Ovary (tissue), 9 donors: ENCODE measurements around the gene ME2. TPM values are rescaled to one million over a fixed set of nuclear protein-coding genes. Genes with fewer than 3 reads are reported as not detected.

Source experiments
- DNase-seq, 5 donors: peaks; one replicate each; pipeline ENCODE4 v3.0.0-alpha.2; 2019 to 2020
- H3K27ac ChIP-seq, 2 donors: fragments of 200-600 bp; one replicate each; pipeline versions ENCODE4 v1.5.1 to v1.8.0; 2019 to 2022
- H3K27me3 ChIP-seq: fragments of 200-600 bp; one replicate; pipeline ENCODE4 v1.8.0; 2022
- H3K36me3 ChIP-seq: fragments of 200-600 bp; sonication (generic); one replicate; pipeline ENCODE4 v1.5.1; 2019
- H3K4me1 ChIP-seq: one replicate; pipeline ENCODE4 v1.8.1; 2013; ENCODE audit warnings: mild to moderate bottlenecking, moderate library complexity; ENCODE audit not compliant: insufficient read depth
- H3K4me3 ChIP-seq: fragments of 200-600 bp; sonication (generic); one replicate; pipeline ENCODE4 v1.5.1; 2017
- H3K9me3 ChIP-seq, 2 donors: fragments of 200-600 bp in 1 of 2; sonication (generic) in 1 of 2; one replicate each; pipeline versions ENCODE4 v1.5.1 to v1.8.1; 2013 to 2019; ENCODE audit warnings: mild to moderate bottlenecking in 1 of 2, moderate library complexity in 1 of 2
- CTCF ChIP-seq, 3 donors: fragments of 450-650 bp in 2 of 3; fragments of 200-600 bp in 1 of 3; IDR thresholded peaks; one replicate each; pipeline versions ENCODE4 v1.5.1 to v1.8.0; 2016 to 2022; ENCODE audit warnings: antibody characterized with exemption in 3 of 3, mild to moderate bottlenecking in 1 of 3
- EP300 ChIP-seq: sonication (generic); formaldehyde crosslinking; IDR thresholded peaks from one replicate; pipeline ENCODE4 v1.6.1; 2017; ENCODE audit warnings: antibody characterized with exemption
- POLR2A ChIP-seq: fragments of 450-650 bp; IDR thresholded peaks from one replicate; pipeline ENCODE4 v1.6.1; 2017; ENCODE audit warnings: antibody characterized with exemption, mild to moderate bottlenecking, moderate library complexity
- WGBS, 3 donors: extraction: QIAGEN DNeasy Blood & Tissue Kit in 1 of 3; methylation state at CpG; one replicate each; pipeline versions ENCODE4 v1.1.5 to v1.1.7; 2013 to 2017; 5-methylcytosine and 5-hydroxymethylcytosine counted together
- intact Hi-C, 4 donors: fragments of 100-400 bp; cut with DNase I; formaldehyde crosslinking; loops; one replicate each; pipeline versions ENCODE4 v1.11.0 to v1.15.1; 2022 to 2023
- polyA plus RNA-seq, 2 donors: library from polyadenylated mRNA; stranded (reverse); fragments of 200-250 nt in 1 of 2; fragments of 350-450 nt in 1 of 2; fragmentation: Illumina TruSeq in 1 of 2; extraction: RNeasy Lipid Tissue Mini Kit (QIAGEN cat#74804) in 1 of 2; gene quantifications; one replicate each; pipeline ENCODE4 v1.2.3, GENCODE V29; 2013 to 2014
- total RNA-seq, 7 donors: library from RNA; depleted of rRNA in 2 of 7; stranded (reverse); fragments of >200 nt in 2 of 7; fragmentation: NEBNext Ultra II Directional in 3 of 7; extraction: Animal tissue kit (Norgen Biotek cat#: 25700) in 3 of 7; gene quantifications; one replicate each; pipeline versions ENCODE4 v1.1.0 to v1.2.4, GENCODE V29; 2016 to 2023
- donor health status: DM: no; HTN: no; CAD: no; lungs with moderate emphysema.
- donor health status: DM: no; HTN: no; CAD: no.
- donor health status: Bipolar disorder and iron deficiency.
- donor health status: DM: yes; HTN: yes; CAD: no.
- donor health status: DM: no; HTN: no; CAD: no.
- donor health status: DM: yes; HTN: yes; CAD: no.

ME2 gene
- total and polyA plus RNA-seq, 9 donors = 15.6 to 66.2 (median 31.8) TPM

DNA sequence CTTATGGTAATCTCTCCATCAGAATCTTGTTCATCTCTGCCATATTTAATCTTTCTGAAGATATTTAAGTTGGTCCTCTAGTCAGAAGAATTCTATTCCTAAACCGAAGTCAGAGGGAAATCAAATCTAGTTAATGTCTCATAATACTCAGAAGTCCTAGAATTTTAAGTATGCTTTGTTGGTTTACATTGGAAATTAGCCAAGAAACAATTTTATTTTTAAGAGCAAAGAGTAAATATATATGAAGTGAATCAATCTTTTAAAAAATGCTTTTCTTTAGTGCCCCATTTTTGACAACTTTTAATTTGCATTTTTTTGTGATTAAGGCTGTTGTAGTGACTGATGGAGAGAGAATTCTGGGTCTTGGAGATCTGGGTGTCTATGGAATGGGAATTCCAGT lies 38.1 kb downstream of the ME2 start:
- H3K4me3 ChIP-seq = no peak overlapping the region
- intact Hi-C loops = no loop called here
- H3K27ac ChIP-seq = no peak overlapping the region
- H3K27me3 ChIP-seq = no peaks in the 10 kb centered on the region
- no peak for DNase-seq
- 38 to 82% (median 49%) methylated on average over 1 of the region's 1 CpG for WGBS, 3 donors
- TF ChIP-seq EP300 (no peak), POLR2A (no peak), CTCF (IDR thresholded peaks at IDR 0.05) (no peak)
- no peaks in the 10 kb centered on the region for H3K9me3 ChIP-seq
- H3K4me1 ChIP-seq = no peaks in the 10 kb centered on the region
- no peaks in the 10 kb centered on the region for H3K36me3 ChIP-seq

- H3K36me3 ChIP-seq = no peaks in the 10 kb centered on the region
- intact Hi-C loops = no loop called here
- no peak overlapping the region for H3K27ac ChIP-seq
- H3K4me3 ChIP-seq = no peak overlapping the region
- H3K9me3 ChIP-seq = no peaks in the 10 kb centered on the region
- H3K4me1 ChIP-seq = no peaks in the 10 kb centered on the region
- 95% methylated on average over 5 of the region's 5 CpGs for WGBS, 3 donors
- H3K27me3 ChIP-seq = no peaks in the 10 kb centered on the region
- DNase-seq = no peak
- TF ChIP-seq CTCF (IDR thresholded peaks at IDR 0.05) = no peak
- no peak for TF ChIP-seq POLR2A
These were observed 39.2 kb downstream of the ME2 start for GRCh38 chr18:50918153-50918552.

GRCh38 chr18:50924372-50924771 lies 45.5 kb downstream of the ME2 start:
- H3K4me1 ChIP-seq = no peaks in the 10 kb centered on the region
- no peaks in the 10 kb centered on the region for H3K27me3 ChIP-seq
- no peaks in the 10 kb centered on the region for H3K9me3 ChIP-seq
- WGBS, 3 donors = 96 to 100% (median 98%) methylated on average over 2 of the region's 2 CpGs
- no peak for DNase-seq
- H3K36me3 ChIP-seq = no peaks in the 10 kb centered on the region
- no peak overlapping the region for H3K4me3 ChIP-seq
- H3K27ac ChIP-seq = no peak overlapping the region
- TF ChIP-seq POLR2A (no peak), EP300 (no peak), CTCF (IDR thresholded peaks at IDR 0.05) (no peak)
- intact Hi-C loops = no loop called here

DNA sequence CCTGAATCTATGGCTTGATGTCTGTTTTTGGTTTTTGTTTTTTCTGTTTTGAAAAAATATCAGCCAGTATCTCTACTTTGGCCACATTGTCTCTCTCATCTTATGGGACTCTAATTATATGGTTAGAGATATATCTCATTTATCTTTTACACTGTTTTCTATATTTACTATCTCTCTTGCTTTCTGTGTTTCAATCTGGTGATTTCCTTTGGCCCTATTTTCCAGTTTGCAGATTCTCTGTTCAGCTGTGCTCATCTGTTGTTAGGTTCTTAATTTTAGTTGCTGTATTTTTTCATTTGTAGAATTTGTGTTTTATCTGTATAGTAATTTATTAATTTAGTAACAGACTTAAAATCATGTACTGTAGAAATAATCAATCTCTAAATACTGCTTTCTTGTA lies 47.6 kb downstream of the ME2 start:
- DNase-seq = no peak
- Histone ChIP-seq H3K4me3 (no peak overlapping the region), H3K9me3 (no peaks in the 10 kb centered on the region), H3K36me3 (no peaks in the 10 kb centered on the region), H3K27ac (no peak overlapping the region), H3K27me3 (no peaks in the 10 kb centered on the region), H3K4me1 (no peaks in the 10 kb centered on the region)
- intact Hi-C loops = no loop called here
- no peak for TF ChIP-seq CTCF (IDR thresholded peaks at IDR 0.05)
- TF ChIP-seq EP300 = no peak
- TF ChIP-seq POLR2A = no peak

DNA sequence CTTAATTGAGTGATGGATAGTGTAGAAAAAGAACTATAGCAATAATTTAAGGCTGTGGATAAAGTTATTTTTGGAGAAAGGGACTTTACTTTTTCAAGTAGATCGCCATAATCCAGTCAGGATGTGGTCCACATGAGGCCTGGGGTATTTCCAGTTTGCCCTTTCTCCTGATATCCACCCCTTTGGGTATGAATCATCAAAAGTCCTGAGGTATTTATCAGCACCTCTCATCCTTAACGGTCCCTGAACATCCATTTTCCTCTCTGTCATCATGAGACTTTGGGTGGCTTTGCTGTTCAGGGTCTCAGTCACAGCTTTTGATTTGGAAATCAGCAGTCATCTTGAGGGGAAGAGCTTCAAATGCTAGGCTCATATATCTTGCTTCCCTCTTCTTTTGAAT lies 49.6 kb downstream of the ME2 start:
- H3K9me3 ChIP-seq = no peaks in the 10 kb centered on the region
- intact Hi-C loops = no loop called here
- H3K27me3 ChIP-seq = no peaks in the 10 kb centered on the region
- no peak overlapping the region for H3K27ac ChIP-seq
- H3K4me3 ChIP-seq = no peak overlapping the region
- no peaks in the 10 kb centered on the region for H3K36me3 ChIP-seq
- TF ChIP-seq POLR2A = no peak
- no peak for TF ChIP-seq EP300
- TF ChIP-seq CTCF (IDR thresholded peaks at IDR 0.05) = no peak
- H3K4me1 ChIP-seq = no peaks in the 10 kb centered on the region
- 80 to 91% (median 88%) methylated on average over 2 of the region's 2 CpGs for WGBS, 3 donors
- DNase-seq = no peak
